Caki2 (cell line): ENCODE data around the gene PER3. TPM values are rescaled to one million over a fixed set of nuclear protein-coding genes. Genes with fewer than 3 reads are reported as not detected.

Experiments used
- DNase-seq: peaks from one replicate; pipeline ENCODE4 v3.0.0-alpha.2; 2015; ENCODE audit warnings: low read depth
- in situ Hi-C: cut with HindIII; loops from 2 replicates; pipeline ENCODE4 v1.10.0; 2016; ENCODE audit warnings: low sequenced_read_pairs, low pct_unique_long_range_greater_than_20kb, mixed read lengths
- total RNA-seq: library from RNA; depleted of rRNA; stranded (reverse); fragments of >200 nt; shearing (Covaris generic); gene quantifications from 2 replicates; pipeline ENCODE4 v1.2.3, GENCODE V29; 2014; ENCODE audit warnings: low replicate concordance

The PER3 gene
- total RNA-seq, 1 experiment from 2014 or later = 12.5 TPM

DNA sequence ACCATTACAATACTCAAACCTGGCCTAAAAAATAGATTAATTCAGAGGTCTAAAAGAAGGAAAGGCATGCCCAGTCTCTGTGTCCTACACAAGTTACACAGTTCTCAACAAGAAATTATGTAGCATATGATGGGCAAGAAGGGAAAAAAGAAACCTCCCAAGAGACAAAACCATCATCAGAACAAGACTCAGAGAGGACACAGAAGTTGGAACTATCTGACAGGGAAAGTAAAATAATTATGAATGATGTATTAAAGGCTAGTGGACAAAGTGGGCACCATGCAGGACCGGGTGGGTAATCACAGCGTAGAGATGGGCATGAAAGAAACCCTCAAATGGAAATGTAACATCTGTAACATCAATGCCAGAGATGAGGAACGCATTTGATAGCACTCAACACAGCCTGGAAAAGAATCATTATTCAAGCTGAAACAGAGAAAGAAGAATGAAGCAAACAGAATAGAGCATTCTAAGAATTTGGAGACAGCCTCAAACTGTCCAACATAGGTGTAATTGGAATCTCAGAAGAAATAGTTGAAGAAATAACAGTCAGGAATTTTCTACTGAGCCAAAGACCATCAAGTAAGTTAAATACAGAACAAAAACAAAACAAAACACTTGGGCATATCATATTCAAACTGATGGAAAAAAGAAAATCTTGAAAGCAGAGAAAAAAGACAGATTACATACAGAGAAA, 29.7 kb downstream of the PER3 start:
- no peak for DNase-seq
- in situ Hi-C loops = no loop called here

DNA sequence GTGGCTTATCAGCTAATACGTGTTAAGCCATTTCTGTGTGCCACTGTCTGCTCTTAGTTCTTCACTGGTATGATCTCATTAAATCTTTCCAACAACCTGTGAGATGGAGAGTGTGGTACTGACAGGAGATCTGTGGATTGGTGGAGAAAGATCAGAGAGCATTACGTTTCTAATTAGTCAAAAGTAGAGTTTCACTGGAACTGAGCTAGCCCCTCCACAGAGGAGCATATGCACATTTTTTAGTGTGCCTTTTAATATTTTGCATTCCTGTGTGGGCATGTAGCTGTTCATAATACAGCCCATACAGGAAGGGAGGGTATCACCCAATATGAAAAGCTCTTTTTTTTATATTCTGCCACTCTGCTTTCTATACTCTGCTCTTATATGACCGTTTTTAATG, 37.2 kb downstream of the PER3 start:
- no peak for DNase-seq
- in situ Hi-C loops = no loop called here

DNA sequence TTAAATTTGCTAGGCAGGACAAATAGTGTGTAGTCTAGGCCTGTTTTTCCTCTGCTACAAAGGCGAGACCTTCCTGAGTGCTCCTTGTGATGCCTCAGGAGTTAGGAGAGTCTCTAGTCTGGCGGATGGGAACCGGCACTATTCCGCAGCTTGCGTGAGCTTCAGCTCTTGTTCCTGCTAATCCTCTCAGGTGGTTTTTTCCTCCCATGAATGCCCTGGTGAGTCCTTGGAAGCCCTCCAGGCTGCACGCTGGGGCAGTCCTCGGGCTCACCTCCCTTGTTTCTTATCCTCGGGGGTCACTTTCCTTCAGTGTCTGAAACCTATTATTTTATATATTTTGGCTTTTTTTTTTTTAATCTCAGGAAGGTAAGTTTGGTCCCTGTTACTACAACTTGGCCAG, 40.6 kb downstream of the PER3 start:
- DNase-seq = no peak

DNA sequence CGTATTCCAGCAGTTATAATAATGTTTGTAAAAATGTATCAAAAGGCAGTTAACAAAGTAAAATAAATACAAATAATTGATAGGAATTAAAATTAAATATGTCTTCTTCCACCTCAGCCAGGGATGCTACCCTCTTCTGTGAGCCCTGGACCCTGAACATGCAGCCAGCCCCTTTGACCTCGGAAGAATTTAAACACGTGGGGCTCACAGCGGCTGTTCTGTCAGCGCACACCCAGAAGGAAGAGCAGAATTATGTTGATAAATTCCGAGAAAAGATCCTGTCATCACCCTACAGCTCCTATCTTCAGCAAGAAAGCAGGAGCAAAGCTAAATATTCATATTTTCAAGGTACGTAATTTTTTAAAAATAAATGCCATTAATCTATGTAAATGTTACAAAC, 42.3 kb downstream of the PER3 start:
- no peak for DNase-seq
- in situ Hi-C loops = no loop called here

More for the DNA sequence above, 40.6 kb downstream of the PER3 start:
- in situ Hi-C loops = no loop called here

DNA sequence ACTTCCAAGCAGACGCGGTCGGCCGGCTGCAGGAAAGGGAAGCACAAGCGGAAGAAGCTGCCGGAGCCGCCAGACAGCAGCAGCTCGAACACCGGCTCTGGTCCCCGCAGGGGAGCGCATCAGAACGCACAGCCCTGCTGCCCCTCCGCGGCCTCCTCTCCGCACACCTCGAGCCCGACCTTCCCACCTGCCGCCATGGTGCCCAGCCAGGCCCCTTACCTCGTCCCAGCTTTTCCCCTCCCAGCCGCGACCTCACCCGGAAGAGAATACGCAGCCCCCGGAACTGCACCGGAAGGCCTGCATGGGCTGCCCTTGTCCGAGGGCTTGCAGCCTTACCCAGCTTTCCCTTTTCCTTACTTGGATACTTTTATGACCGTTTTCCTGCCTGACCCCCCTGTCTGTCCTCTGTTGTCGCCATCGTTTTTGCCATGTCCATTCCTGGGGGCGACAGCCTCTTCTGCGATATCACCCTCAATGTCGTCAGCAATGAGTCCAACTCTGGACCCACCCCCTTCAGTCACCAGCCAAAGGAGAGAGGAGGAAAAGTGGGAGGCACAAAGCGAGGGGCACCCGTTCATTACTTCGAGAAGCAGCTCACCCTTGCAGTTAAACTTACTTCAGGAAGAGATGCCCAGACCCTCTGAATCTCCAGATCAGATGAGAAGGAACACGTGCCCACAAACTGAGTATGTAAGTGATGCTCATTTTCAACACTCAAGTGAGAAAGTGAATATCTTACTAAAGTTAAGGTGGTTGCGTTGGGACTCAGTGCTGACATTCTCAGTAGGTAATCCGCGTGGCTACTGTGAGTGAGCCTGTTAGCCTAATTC, 43.2 kb downstream of the PER3 start:
- DNase-seq = no peak
- in situ Hi-C loops = no loop called here

DNA sequence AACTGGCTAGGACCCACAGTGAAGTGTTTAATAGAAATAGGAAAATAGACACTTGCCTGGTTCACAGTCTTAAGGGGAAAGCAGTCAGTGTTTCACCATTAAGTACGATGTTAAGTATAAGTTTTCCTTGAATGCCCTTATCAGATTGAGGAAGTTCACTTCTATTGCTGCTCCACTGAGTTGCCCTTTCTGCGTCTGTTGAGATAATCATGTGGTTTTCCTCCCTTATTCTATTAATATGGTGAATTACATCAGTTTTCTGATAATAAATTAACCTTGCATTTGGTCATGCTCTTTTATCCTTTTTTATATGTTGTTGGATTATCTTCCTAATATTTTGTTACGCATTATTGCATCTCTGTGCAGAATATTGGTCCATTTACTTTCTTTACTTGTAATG, 47.4 kb downstream of the PER3 start:
- in situ Hi-C loops = no loop called here

DNA sequence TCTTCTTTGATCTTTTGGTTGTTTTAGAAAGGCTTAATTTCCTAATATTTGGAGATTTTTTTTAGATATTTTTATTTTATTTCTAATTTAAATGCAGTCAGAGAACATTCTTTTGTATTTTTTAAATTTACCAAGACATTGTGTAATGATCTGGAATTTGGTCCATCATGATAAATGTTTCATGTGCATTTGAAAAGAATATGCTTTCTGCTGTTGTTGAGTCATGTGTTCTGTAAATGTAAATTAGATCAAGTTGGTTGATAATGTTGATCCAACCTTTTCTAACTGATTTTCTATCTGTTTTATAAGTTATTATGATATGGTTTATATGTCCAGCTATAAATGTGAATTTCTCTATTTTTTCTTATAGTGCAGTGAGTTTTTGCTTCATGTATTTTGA, 48.9 kb downstream of the PER3 start:
- DNase-seq = no peak

More for the DNA sequence above, 47.4 kb downstream of the PER3 start:
- no peak for DNase-seq

DNA sequence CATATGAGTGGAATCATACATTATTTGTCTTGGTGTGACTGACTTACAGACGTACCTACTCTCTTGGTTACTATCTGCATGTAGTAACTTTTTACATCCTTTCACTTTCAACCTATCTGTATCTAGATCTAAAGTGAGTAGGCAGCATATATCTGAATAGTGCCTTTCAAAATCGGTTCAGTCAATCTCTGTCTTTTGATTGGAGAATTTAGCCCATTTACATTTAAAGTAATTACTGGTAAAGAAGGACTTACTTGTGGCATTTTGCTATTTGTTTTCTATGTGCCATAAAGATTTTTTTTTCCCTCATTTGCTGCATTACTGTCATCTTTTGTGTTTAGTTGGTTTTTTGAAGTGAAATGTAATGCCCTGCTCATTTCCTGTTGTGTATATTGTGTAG, 54.6 kb downstream of the PER3 start:
- in situ Hi-C loops = no loop called here
- no peak for DNase-seq

More for the DNA sequence above, 48.9 kb downstream of the PER3 start:
- in situ Hi-C loops = no loop called here

DNA sequence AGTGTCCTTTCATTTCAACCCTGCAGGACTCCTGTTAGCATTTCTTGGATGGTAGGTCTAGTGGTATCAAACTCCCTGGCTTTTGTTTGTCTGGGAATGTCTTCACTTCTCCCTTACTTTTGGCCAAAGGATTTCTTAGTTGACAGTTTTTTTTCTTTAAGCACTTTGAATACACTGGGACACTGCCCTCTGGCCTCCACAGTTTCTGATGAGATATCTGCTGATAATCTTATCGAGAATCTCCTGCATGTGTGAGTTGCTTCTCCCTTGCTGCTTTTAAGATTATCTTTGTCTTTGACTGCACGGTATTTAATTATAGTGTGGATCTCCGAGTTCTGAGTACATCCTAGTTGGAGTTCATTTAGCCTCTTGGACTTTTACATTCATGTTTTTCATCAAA, 55.4 kb downstream of the PER3 start:
- DNase-seq = no peak
- in situ Hi-C loops = no loop called here

DNA sequence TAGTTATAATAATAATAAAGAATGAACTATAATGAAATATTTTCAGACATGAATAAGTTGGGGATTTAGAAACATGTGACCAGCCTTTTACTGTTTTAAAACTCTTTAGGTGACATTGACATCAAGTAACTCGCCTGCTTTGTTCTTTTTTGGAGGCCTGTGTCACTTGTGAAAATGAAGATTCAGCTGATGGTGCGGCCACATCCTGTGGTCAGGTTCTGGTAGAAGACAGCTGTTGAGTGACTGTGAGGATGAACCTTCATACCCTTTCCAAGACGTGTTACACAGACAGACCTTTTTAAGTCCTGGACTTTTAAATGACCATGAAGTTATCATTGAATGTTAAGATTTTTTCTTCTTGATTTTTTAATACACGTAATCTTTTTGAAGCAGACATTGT, 58.4 kb downstream of the PER3 start:
- in situ Hi-C loops = no loop called here
- no peak for DNase-seq

DNA sequence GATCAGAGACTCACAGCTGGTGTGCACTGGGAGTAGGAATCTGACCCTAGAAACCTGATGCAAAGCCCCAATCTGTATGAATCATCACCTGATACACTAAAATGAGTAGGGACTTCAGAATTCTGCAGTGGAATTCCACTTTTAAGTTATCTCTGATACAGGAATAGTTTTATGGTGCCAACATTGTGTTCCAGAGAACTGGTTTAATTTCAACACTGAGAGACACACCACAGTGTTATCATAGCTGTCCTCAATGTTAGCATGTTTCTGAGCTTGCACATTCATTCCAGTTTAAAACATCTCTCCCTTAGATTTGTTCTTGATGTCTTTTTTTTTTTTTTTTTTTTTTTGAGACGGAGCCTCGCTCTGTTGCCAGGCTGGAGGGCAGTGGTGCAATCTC, 61.7 kb downstream of the PER3 start:
- in situ Hi-C loops = no loop called here
- DNase-seq = no peak

DNA sequence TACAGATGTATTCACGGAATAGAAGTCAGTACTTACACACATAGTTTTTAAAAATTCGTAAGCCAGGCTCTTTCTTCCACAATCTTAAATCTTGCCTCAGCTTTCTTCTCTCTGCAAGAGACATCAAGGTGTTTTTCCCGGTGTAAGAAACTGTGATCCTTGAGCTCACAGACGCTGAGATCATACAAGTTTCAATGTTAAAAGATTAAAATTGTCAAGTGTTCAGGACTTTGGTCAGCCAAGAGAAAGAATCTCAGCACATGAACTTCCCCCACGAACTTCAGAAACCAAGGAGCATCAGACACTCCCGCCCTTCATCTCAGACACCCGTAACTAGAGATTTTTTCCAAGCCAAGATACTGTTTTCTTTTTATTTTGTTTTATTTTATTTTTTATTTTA, 62.6 kb downstream of the PER3 start:
- in situ Hi-C loops = no loop called here
- no peak for DNase-seq

DNA sequence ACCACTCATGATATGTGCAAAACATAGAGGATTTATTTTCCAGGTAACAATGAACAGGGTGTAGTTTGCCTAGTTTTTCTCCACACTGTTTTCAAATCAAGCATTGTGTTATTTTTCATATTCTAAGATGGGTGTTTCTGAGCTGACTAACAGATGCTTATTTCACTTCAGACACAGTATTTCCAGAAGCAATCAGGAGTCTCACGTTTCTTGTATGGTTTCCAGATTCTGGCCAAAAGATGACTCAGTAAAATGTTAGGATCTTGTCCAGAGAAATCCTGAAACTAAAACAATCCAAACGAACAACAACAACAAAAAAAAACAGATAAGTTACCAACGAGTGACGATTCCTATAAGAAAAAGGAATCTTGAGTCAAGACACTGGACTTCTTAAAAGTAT, 63.5 kb downstream of the PER3 start:
- no peak for DNase-seq
- in situ Hi-C loops = no loop called here

DNA sequence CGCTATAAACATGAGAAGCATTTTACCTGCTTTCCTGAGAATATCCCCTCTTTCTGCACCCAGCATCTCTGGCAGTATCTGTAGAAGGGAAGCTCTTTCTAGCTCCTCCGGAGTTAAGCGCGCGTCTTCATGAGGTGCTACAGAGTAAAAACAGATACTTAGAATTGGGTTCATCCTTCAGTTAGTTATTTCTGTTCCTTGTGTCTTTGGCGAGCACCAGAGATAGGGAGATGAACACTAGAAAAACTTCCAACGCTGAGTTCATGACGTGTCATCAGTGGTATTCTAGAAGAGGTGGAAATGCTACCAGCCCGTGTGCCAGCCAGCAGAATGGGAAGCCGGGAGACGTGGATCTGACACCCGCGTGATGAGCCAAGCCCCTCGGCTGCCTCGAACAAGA, 66.7 kb downstream of the PER3 start:
- no peak for DNase-seq
- in situ Hi-C loops = no loop called here

DNA sequence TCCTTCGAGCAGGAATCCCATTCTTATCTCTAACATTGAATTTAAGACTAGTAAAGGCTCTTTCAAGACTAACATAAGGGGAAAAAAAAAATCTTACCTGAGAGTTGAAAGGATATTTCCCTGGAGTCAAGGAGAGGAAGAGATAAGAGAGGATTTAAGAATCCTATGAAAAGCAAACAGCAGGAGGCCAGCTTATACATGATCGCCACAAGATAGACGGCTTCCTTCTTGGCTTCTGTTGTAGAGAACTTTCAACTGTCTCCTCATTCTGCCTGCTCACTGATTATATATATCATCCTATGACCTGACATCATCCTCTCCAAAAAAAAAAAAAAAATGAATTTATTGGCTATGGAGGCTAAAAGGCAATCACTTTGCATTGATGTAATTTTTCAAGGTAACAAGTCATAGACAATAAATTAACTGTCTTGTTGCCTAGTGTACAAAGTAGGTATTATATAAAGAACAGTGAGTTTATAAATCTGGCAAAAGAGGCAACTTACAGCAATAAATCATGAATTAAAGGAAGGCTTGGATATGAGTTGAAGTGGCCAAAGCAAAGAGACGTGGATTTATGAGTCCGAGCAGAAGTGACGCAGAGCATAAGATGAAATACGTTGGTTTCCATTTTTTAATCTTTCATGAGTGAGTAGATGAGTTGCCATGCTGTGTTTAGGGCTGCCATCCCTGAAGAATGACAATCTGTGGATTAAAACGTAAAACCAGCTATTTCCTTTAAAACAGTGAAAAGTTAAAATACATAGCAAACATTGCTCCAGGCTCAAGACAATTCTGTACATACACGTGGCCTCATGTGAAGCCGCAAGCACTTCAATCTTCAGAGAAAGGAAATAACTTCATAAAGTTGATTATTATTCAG, 69.0 kb downstream of the PER3 start, which contains the start of gene UTS2:
Gene UTS2, minus strand, starts transcription at position 262 of the 880 bp plus-strand sequence. Its CDS starts 62 bp downstream, at position 200.
- in situ Hi-C loops = no loop called here

DNA sequence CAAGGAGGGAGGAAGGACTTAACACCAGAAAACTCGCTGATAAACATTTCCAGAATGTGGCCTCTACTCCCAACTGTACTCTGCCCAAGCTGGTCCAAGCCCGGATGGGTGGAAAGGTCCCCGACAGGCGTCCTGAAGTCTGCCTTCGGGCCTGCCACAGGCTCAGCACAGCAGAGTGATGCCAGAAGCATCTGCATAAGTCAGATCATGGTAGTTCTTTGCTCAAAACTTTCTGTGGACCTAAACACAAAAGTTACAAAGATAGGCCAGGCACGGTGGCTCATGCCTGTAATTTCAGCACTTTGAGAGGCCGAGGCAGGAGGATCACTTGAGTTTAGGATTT, 69.6 kb downstream of the PER3 start:
- DNase-seq = no peak
- in situ Hi-C loops = no loop called here

More for the DNA sequence above, 69.0 kb downstream of the PER3 start, which contains the start of gene UTS2:
- no peak for DNase-seq

DNA sequence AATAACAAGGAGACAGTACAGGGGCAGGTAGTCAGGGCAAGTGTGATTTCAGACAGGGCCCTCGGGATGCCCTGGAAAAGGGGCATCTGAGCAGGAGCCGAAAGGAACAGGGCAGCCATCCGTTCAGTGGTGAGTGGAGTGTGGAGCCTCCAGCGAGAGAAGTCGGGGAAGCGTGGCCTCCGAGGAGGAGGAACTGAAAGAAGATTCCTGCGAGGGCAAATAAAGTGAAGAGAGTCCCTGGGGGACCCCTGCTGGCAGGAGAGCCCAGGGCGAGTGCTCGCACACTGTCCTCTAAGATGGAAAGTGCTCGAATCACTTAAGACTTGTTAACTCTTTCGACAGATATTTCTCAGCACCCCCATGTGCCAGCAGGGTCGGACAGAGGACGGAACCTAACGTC, 72.3 kb downstream of the PER3 start:
- no peak for DNase-seq
- in situ Hi-C loops = no loop called here

DNA sequence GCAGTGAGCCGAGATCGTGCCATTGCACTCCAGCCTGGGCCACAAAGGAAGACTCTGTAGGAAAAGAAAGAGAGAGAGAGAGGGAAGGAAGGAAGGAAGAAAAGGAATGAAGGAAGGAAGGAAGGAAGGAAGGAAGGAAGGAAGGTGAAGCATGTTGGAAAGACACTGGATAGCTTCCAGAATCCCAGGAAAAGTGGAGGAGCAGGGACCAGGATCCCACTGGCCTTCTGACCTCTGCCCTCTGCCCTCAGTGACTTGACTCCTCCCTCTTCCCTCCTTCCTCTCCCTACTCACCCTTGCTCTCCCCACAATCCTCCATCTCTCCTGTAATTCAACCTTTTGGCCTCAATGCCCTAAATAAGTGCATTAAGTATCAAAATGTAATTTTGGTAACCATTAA, 72.9 kb downstream of the PER3 start:
- in situ Hi-C loops = no loop called here
- no peak for DNase-seq

DNA sequence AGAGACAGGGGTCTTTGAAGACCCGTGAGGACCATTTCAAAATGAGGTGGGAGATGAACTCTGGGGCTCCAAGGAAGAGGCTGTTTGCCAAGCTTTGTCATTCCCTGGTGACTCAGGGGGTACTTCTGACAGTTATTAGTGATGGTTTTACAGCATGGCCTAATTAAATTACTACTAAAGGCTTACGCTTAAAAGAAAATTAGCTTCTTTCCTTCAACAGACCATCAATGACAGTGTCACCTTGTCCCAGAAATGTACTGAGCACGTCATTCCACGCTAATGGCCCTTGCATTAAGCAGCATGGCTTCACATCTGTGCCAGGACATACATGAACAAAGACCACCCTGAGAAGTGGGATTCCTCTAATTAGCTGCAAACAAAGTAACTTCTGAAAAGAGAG, 73.9 kb downstream of the PER3 start:
- no peak for DNase-seq
- in situ Hi-C loops = no loop called here
